ENCODE results near the gene GDPGP1.
A peak's percentile ranks its signal among the peaks of the same experiment; 100 is the strongest.
"Not testable (repeated sequence)": the region's sequence is repeated elsewhere in the genome, so short reads cannot be mapped to it uniquely, and the experiment has no call there.

The GDPGP1 gene, protein sequence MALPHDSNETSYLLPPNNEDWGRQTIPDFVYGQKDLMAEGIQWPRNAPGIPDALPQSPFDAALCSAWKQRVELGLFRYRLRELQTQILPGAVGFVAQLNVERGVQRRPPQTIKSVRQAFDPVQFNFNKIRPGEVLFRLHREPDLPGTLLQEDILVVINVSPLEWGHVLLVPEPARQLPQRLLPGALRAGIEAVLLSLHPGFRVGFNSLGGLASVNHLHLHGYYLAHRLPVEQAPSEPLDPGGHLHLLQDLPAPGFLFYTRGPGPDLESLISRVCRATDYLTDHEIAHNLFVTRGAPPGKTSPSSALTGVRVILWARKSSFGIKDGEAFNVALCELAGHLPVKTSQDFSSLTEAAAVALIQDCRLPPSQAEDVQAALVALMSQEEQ

DNA sequence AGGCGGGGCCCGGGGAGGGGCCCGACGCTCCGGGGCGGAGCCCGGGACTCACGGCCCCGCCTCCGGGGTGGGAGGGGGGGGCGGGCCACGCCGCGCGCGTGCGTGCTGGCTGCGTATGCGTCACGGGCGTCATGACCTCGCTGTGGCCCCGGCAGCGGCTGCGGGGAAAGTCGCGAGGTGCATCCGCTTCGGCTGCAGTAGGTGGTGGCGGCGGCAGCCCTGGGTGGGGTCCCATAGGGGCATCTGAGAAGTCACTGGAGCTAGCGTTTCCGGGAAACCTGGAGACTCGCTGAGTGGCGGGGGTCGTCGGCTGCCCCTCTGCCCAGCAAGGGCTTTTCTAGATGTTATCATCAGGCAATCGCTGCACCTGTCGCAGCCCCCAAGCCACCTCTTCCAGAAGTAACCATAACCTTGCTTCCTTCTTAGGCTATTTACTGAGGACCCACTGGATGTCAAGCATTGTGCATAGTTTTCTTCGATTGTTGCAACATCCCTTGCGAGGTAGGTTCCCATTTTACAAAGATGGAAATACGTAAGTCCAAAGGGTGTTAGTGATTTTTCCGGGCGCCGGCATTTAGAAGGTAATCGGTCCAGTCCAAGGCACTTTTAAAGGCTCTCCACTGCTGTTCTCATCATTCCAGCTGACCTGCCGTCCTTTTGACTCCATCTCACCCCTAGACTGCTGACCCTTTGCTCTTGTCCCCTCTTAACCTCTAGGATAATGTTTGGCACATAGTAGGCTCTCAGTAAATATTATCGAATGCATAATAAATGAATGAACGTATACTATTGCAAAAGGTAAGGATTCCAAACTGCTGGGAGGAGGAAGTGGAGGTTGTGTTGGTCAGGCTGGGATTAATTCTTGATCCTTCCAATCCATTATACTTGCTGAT, at the start of gene GDPGP1:
Gene GDPGP1, plus strand, starts transcription at position 114 of the 893 bp plus-strand sequence. CDS start 6,700 bp downstream, outside the sequence.
- DNase-seq = peak; percentile 15

DNA sequence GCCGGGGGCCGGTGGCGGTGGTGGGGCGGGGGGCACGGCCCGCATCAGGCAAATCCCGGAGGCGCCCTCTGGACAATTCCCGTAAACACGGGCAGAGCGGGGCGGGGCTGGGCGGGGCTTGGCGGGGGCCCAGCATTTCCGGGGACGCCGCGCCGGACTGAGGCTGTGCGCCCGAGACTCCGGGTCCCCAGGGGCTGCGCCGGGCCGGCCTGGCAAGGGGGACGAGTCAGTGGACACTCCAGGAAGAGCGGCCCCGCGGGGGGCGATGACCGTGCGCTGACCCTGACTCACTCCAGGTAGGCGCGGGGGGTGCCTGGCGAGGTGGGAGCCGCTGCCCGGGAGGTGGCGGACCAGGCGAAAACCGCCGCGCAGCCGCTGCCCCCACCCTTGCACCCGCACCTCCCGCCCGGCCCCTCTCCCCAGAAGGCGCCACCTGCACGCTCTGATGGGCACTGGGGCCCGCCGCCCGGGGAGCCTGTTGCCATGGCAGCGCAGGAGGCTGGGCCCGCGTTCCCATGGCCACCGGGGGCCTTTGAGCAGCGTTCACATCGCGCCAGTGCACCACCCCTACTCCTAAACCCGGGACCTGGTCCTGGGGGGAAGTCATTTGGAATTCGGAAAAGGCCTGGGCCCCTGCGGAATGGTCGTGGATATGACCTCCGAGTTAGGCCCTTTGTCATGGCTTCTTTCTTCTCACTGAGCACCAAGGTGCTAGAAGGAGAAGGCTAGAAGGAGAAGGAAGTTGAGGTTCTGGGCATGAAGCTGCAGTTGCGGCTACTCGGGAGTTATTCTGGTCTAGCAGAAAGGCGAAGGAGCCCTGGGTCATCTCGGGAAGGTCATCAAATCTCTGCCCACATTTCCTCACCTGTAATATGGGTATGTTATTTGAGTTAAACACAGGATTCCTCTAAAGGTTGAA, 49.0 kb upstream of the GDPGP1 start:
- DNase-seq = peak; percentile 40

DNA sequence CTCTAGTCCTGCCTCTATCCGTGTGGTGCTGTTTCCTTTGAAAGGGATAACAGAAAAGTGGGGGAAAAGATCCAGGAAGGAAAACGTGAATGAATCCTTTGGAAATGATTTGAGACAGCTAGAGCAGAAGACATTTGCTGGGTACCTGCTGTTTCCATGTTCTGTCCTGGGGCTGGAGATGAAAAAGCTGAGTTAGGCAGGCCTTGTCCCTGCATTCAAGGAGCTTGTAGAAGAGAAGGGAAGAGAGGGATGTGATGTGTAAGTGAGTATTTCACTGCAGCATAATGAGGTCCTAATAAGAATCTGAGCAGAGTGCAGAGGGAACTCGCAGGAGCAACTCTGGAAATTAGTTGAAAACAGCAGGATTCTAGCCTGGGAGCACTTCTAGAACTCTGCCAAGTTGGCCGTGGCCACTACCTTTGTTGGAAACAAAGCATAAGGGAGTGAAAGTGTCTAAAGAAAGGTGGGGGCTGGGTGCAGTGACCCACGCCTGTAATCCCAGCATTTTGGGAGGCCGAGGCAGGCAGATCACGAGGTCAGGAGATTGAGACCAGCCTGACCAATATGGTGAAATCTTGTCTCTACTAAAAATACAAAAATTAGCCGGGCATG, 46.6 kb upstream of the GDPGP1 start:
- DNase-seq = no peak

DNA sequence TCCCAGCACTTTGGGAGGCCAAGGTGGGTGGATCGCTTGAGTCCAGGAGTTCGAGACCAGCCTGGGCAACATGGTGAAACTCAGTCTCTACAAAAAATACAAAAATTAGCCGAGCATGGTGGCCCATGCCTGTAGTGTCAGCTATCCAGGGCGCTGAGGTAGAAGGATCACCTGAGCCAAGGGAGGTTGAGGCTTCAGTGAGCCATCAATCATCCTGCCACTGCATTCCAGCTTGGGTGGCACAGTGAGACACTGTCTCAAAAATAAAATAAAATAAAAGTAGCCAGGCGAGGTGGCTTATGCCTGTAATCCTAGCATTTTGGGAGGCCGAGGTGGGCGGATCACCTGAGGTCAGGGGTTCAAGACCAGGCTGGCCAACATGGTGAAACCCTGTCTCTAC, 45.9 kb upstream of the GDPGP1 start:
- DNase-seq = not testable (repeated sequence)

DNA sequence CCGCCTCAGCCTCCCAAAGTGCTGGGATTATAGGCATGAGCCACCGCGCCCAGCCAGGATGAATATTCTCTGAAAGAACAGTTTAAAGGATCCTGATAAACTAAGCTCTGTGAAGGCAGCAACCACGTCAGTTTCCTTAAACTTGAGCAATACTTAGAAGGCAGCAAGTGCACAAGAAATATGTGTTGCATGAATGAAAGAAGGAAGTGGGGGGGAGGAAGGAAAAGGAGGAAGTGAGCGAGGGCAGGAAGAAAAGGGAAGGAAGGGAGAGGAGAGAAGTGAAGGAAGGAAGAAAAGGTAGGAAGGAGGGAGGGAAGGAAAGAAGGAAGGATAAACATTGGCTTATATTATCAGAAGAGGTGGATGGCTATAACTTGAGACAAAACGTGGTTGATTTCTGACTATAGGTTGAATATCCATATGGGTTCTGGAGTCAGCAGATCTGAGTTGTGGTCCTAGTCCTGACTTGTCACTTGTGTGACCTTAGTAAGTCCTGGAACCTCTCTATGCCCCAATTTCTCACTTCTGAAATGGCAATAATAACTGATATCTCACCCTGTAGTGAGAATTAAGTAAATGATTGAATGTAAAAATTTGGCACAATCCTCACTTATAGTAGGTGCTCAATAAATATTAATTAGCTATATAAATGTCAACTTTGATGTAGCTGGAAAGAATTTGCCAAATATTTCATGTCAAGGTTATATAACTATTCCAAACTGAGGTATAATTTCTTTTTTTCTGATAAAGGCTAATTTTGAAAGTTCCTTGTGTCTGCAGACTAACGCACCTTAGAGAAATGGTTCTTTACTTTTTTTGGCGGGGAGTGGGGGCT, 44.9 kb upstream of the GDPGP1 start:
- DNase-seq = no peak

DNA sequence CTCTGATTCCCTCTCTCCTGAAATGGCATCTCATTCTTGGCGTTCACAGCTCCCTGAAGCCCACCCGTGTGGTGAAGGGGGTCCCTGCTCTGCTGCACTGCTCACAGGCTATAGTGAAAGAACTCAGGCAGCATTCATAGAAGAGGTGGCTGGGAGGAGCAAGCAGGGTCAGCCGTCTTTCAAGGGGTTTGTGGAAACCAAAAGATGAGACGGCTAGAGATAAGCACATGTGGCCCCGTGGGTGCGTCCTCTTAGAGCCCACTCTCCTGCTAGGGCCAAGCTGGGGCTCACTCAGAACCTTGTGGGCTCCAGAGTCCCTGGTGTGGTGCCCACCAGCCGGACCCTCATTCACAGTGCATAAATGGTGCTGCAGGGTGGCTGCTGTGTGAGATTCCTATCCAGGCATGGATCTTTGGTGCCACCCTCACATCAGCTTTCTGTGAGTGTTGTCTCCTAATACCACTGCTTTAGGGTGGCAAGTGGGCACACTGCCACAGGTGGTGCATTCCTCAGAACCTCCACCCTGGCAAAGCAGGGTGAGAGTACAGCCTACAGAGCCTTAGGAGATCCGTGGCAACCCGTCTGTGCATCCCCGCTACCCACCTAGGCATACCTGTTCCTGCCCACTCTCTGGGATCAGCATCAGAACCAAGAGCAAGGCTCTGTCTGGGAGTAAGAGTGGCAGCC, 44.1 kb upstream of the GDPGP1 start:
- DNase-seq = no peak

DNA sequence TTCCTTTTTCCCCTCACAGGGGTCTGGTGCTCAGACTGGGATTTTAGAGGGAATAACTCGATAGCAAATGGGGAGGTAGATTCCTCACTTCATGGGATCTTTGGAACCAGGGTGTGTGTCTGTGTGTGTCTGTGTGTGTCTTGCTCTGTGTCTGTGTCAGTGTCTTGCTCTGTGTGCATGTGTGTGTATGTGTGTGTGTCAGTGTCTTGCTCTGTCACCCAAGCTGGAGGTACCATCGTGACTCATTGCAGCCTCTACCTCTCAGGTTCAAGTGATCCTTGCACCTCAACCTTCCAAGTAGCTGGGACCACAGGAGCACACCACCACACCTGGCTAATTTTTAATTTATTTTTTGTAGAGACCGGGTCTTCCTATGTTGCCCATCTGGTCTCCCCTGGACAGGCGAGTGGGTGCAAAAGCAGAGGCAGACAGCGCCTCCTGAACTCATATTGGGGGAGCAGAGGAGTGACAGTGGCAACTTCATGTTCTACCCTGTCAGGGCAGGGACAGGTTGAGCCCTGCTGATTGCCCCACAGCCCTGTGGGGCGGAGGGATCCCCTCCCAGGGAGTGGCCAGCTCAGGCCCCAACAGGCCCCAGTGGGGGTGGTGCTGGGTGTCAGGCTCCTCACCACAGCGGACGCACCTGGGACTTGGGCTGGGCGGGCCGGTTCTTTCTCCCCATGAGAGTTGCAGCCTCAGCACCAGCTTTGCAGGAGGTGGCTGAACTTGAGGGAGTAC, 43.2 kb upstream of the GDPGP1 start:
- no peak for DNase-seq

DNA sequence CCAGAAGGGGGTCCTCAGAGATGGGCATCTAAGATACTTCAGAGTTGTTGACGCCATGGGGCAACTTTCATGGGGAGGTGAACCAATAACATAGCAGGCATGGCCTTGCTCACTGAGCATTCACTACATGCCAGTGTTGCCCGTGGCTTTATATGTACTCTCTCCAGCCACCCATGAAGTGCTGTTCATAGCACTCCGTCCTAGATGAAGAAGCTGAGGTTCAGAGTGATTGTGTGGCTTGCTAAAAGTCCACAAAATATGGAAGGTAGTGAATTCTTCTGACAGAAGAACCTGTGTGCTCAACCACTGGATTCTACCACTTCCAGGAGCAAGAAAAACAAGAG, 42.7 kb upstream of the GDPGP1 start:
- no peak for DNase-seq

DNA sequence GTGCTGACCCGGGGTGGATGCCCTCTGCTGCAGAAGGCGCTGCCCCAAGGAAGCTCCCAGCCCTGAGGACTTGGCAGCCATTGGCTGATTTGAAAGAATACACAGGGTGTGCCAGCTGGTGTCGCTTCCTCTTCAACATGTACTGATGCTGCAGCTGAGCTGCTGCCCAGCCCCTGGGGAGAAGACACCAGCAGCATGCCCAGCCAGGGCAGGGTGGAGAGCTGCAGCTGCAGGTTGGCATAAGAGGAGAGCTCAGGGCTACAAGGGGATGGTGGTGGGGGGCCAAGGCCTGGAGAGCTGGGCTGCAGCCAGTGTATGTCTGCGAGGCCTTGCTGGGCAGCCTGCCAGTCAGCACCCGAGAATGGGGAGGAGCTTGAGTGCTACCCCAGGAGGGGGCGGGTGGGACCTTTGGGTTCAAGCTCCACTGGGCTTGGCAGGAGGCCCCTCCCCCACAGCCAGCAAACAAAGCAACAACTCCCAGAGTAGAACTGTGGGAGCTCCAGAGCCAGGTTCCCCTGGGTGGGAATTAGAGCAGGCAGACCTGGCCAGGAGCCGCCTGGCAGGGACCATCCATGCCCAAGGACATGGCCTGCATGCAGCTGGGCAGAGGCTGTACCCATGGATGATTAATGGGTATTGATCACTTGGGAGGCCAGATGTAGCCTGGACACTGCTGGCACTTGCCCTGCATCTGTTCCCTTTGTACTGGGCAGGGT, 42.1 kb upstream of the GDPGP1 start:
- DNase-seq = peak; percentile 48

DNA sequence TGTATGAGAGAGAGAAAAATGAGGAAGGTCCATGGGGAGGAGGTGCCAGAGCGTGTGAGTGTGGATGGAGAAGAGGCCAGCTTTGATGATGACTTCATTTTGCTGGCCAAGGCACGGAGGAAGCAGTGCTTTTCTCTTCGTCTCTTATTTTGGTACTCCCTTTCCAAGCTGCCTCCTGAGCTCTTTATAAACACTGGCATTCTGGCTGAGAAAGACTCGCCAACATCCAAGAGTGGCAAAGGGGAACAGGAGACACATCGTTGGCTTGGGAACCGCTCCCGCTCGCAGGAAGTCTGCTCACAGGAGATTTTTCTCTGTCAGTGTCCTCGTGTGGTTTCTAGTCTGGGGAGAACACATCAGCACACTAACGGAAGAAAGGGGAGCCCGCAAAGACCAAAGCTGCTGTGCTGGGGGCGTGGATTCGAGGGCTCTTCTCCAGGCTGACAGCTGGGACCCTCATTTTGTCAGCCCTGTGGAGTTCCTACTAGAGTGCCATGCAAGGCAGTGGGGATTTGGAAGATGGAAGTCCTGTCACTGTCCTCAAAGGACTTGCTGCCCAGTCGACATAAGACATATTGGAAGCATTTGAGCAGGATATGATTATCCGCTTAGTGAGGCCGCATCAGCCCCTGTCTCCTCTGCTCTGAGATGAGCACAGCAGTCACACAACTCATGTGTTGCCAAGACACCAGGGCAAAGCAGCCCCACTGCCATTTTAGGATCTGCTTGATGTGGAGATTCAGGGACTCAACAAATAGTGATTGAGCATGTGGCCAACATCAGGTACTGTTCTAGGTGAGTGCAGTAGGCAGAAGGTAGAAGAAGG, 40.8 kb upstream of the GDPGP1 start:
- DNase-seq = no peak

DNA sequence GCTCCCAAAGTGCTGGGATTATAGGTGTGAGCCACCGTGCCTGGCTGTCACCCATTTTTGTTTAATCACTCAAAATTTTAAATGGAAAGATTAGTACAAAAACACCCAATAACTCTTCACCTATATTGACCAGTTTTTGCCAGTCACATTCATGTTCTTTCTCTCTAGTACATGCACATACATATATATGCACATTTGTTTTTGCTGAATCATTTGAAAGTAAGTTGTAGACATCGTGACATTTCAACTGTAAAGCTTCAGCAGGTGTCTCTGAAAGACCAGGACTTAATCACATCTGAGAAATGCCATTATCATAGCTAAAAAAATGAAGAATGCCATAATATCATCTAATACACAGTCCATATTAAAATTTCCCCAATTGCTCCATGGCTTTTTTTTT, 39.4 kb upstream of the GDPGP1 start:
- DNase-seq = no peak

DNA sequence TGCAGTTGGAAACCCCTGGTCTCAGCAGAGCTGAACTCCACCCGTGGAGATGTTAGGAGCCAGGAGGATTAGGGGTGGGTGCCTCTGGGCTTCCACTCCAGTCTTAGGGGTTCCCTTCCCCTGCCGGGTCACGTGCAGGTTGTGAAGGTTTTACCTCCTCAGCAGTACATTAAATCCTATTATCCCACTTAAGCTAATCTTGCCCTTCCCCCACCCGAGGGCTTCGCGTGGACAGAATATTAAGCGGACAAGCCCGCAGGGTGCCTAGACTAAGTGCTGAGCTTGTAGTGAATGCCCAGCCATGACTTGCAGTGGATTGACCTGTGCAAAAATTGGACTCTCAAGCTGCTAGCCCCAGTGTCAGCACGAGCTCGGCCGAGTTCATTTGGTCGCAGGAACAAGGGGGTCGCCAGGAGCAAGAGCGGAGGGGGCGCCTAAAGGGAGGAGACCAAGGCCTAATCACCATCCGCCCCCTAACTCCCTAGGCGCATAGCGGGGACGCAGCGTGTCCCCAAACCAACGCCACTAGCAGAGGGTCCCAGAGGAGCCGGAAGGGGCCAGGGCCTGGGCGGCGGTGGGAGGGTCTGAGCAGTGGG, 33.4 kb upstream of the GDPGP1 start:
- DNase-seq = no peak

DNA sequence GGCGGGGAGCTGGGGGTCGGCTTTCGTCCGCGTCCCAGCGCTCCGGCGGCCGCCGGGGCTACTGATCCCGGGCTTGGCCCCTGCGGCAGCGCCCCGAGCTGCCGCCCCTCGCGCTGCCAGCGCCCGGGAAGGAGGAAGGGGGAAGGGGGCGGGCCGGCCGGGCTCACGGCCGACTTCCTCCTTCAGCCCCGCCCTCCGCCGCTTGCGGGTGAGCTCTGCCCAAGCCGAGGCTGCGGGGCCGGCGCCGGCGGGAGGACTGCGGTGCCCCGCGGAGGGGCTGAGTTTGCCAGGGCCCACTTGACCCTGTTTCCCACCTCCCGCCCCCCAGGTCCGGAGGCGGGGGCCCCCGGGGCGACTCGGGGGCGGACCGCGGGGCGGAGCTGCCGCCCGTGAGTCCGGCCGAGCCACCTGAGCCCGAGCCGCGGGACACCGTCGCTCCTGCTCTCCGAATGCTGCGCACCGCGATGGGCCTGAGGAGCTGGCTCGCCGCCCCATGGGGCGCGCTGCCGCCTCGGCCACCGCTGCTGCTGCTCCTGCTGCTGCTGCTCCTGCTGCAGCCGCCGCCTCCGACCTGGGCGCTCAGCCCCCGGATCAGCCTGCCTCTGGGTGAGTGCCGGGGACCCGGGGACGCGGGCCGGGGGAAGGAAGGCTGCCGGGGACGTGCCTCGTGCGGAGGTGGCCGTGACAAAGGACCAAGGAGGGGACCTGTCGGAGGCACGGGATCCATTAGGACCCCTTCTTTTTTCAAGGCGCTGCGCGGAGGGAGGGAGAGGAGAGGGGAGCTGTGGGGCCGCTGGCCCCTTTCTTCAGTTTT, 32.7 kb upstream of the GDPGP1 start, which contains the start of gene SEMA4B:
Gene SEMA4B, plus strand, starts transcription at position 201 of the 814 bp plus-strand sequence. Its CDS starts 249 bp downstream, at position 450.
- DNase-seq = peak; percentile 64

DNA sequence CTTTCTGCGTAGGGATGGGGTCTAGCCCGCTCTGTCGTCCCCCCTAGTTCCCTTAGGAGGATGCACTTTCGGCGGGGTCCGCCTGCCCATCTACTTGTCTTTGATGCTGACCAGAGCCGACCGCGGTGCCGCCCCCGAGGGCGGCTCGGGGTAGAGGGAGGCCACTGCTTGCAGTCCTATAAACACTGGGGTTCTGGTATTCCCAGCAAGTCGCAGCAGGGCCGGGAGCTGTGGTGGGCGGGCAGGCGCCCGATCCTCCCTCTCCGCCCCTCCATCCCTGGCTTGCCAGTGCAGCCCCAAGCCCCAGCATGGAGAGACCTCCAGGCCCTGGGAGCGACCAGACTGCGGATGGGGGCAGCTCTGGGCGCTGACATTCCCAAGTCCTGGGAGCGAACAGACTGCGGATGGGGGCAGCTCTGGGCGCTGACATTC, 32.0 kb upstream of the GDPGP1 start:
- no peak for DNase-seq

DNA sequence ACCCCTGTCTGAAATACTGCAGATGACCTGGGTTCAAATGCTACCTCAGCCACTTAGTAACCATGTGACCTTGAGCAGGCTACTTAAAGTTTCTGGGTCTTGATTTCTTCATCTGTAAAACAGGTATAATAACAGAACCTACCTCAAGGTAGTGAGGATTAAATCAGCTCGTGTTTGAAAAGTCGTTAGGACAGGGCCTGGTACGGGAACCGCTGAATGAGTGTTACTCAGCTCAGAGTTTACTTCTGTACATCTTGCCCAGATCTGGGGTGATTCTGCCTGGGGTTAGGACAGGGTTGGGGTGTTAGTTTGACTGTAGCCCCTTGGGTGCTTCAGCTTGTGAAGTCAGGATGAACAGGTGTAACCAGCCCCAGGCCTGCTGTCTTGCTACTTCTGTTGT, 31.1 kb upstream of the GDPGP1 start:
- DNase-seq = no peak

DNA sequence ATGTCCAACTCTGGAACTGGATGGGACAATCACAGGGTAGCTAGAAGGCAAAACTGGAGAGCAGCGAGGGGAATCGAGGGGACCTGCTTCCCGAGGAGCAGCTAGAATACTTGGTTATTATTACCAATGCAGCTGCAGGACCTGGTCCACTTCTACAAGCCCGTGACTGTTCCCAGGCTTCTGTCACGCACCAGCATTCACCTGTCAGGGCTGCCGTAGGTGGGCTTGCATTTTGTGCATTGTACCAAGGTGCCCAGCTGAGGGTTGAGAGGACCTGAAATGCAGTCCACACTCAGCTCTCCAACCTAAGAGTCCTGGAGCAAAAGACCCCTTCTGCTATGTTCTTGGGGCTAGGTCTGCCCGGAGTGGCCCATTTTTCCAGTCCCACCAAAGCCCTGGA, 30.5 kb upstream of the GDPGP1 start:
- no peak for DNase-seq

DNA sequence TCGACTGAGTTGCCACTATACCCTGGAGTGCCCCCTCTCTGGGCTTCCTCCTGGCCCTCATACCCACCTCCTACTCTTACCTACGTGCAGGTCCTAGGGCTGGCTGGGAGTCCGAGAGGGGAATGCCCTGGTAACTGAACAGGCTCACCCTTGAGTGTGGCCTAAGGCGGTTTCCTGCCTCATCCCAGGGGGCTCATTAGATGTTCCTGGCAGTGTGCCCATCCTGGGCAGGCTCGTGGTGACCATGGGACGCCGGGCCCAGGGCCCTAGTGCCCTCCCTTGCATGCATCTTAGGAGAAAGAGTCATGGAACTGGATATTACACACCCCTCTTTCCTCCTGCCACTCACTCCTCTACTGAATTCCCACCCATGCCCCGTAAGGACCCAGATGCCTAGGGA, 30.1 kb upstream of the GDPGP1 start:
- DNase-seq = no peak

Data from NCI-H226 (cell line).